GM12878 (cell line): ENCODE measurements around the gene SLC16A6. TPM values are rescaled to one million over a fixed set of nuclear protein-coding genes. Genes with fewer than 3 reads are reported as not detected.

Experiments used
- ATAC-seq: fragments of 200-7000 bp; cut with Tn5 transposase; 3 replicates; pipeline ENCODE4 v1.9.1; 2020; ENCODE audit warnings: mild to moderate bottlenecking, moderate library complexity
- BruUV-seq: library from RNA; stranded (reverse); fragments of 400-500 nt; replicated peaks from 2 replicates; lab custom pipeline; 2021; lab: Mats Ljungman, UMichigan
- CTCF ChIA-PET: fragments of 300-600 bp; sonication (Branson Sonifier 250); formaldehyde crosslinking; extraction: SDS; loops from one replicate; lab custom pipeline; 2021; ENCODE audit warnings: inconsistent platforms; lab: Yijun Ruan, JAX
- POLR2A ChIA-PET: fragments of 350-600 bp; formaldehyde crosslinking; extraction: SDS; loops from one replicate; lab custom pipeline; 2021; ENCODE audit warnings: inconsistent platforms; lab: Charles Lee
- RAD21 ChIA-PET: fragments of 300-600 bp; sonication (Branson Sonifier 250); formaldehyde crosslinking; loops from one replicate; lab custom pipeline; 2023; ENCODE audit warnings: antibody characterized with exemption; ENCODE audit not compliant: unreplicated experiment; lab: Charles Lee
- SMC1A ChIA-PET: fragments of 300-600 bp; sonication (Branson Sonifier 250); formaldehyde crosslinking; loops from one replicate; lab custom pipeline; 2023; ENCODE audit not compliant: unreplicated experiment, uncharacterized antibody; lab: Charles Lee
- DNase-seq: peaks from one replicate; pipeline ENCODE4 v3.0.0-alpha.2; 2011; ENCODE audit warnings: low read depth, low spot score
- FAIRE-seq: peaks from 3 replicates; lab custom pipeline; 2011; peaks lifted over from hg19 to GRCh38; lab: Jason Lieb, UNC
- H2AFZ ChIP-seq: 2 replicates; pipeline ENCODE4 v1.6.0; 2011; ENCODE audit warnings: low read depth, low read length, control low read depth; ENCODE audit not compliant: control insufficient read depth
- H3K27ac ChIP-seq: 2 replicates; pipeline ENCODE4 v1.5.1; 2011; ENCODE audit warnings: control low read depth; ENCODE audit not compliant: control insufficient read depth, insufficient read depth
- H3K27me3 ChIP-seq, 2 experiments: replicated peaks in 1 of 2; 2 replicates each; pipeline versions ENCODE4 v1.6.0 to v1.6.1; 2011; ENCODE audit warnings: low read length in 1 of 2; ENCODE audit not compliant: control insufficient read depth in 2 of 2, insufficient read depth in 2 of 2
- H3K36me3 ChIP-seq, 2 experiments: 2 replicates each; pipeline ENCODE4 v1.5.1; 2011; ENCODE audit warnings: low read length in 1 of 2; ENCODE audit not compliant: control insufficient read depth in 2 of 2, insufficient read depth in 2 of 2
- H3K4me1 ChIP-seq: 2 replicates; pipeline ENCODE4 v1.6.1; 2011; ENCODE audit warnings: mild to moderate bottlenecking, low read length, moderate library complexity, mixed read lengths; ENCODE audit not compliant: control insufficient read depth, insufficient read depth
- H3K4me2 ChIP-seq: 2 replicates; pipeline ENCODE4 v1.6.0; 2011; ENCODE audit warnings: control low read depth; ENCODE audit not compliant: control insufficient read depth, insufficient read depth
- H3K4me3 ChIP-seq: fragments of 200-600 bp; sonication (generic); 2 replicates; pipeline ENCODE4 v1.5.1; 2016
- H3K79me2 ChIP-seq: 2 replicates; pipeline ENCODE4 v1.6.0; 2011; ENCODE audit warnings: low read length; ENCODE audit not compliant: control insufficient read depth, insufficient read depth
- H3K9ac ChIP-seq: 2 replicates; pipeline ENCODE4 v1.8.0; 2011; ENCODE audit warnings: low read length, control low read depth, mixed read lengths; ENCODE audit not compliant: control insufficient read depth, insufficient read depth
- H3K9me3 ChIP-seq: replicated peaks from 3 replicates; pipeline ENCODE4 v1.5.1; 2011; ENCODE audit warnings: mild to moderate bottlenecking, low read length; ENCODE audit not compliant: control insufficient read depth, insufficient read depth
- H4K20me1 ChIP-seq: 2 replicates; pipeline ENCODE4 v1.6.0; 2011; ENCODE audit not compliant: control insufficient read depth, insufficient read depth
- CHD1 ChIP-seq: IDR thresholded peaks from 2 replicates; pipeline ENCODE4 v1.6.1; 2012; ENCODE audit warnings: low read depth, low read length, improper control_type of control experiment
- DPF2 ChIP-seq: fragments of 450-650 bp; IDR thresholded peaks from 2 replicates; pipeline ENCODE4 v1.6.1; 2017; ENCODE audit warnings: mild to moderate bottlenecking
- EED ChIP-seq: sonication (generic); IDR thresholded peaks from 2 replicates; pipeline ENCODE4 v1.6.1; 2016; ENCODE audit warnings: antibody characterized with exemption, low read depth
- HDAC2 ChIP-seq: fragments of 200-600 bp; sonication (generic); IDR thresholded peaks from 2 replicates; pipeline ENCODE4 v1.6.1; 2017
- HDGF ChIP-seq: fragments of 450-650 bp; IDR thresholded peaks from 2 replicates; pipeline ENCODE4 v1.6.1; 2016; ENCODE audit warnings: antibody characterized with exemption
- IKZF2 ChIP-seq, 2 experiments: fragments of 450-650 bp; IDR thresholded peaks; 2 replicates each; pipeline ENCODE4 v1.6.1; 2017; ENCODE audit warnings: mild to moderate bottlenecking in 2 of 2, moderate library complexity in 2 of 2
- MYC ChIP-seq: IDR thresholded peaks from 2 replicates; pipeline ENCODE4 v1.6.1; 2011; ENCODE audit warnings: mild to moderate bottlenecking, low read length, moderate library complexity, inconsistent platforms; ENCODE audit not compliant: insufficient read depth, insufficient replicate concordance, insufficient read length, severe bottlenecking
- NR2C1 ChIP-seq: fragments of 450-650 bp; IDR thresholded peaks from 2 replicates; pipeline ENCODE4 v1.6.1; 2017; ENCODE audit warnings: antibody characterized with exemption, mild to moderate bottlenecking, moderate library complexity
- ZBTB33 ChIP-seq: fragments of 450-650 bp; IDR thresholded peaks from 2 replicates; pipeline ENCODE4 v1.6.1; 2017; ENCODE audit warnings: mild to moderate bottlenecking
- ZNF217 ChIP-seq: fragments of 450-650 bp; IDR thresholded peaks from 2 replicates; pipeline ENCODE4 v1.6.1; 2017; ENCODE audit warnings: antibody characterized with exemption, mild to moderate bottlenecking
- ZNF274 ChIP-seq: IDR thresholded peaks from one replicate; pipeline ENCODE4 v1.8.0; 2011; ENCODE audit not compliant: insufficient read length, insufficient read depth
- WGBS: methylation state at CpG from one replicate; pipeline ENCODE4 v1.1.6; 2016; ENCODE audit warnings: low lambda C conversion rate; ENCODE audit not compliant: insufficient replicate concordance, insufficient coverage; ENCODE audit errors: missing lambda C conversion rate; 5-methylcytosine and 5-hydroxymethylcytosine counted together
- in situ Hi-C: fragments of 300-500 bp; cut with MboI; formaldehyde crosslinking; loops from 9 replicates; pipeline ENCODE4 v1.14.3; 2018; ENCODE audit warnings: mixed read lengths
- intact Hi-C: fragments of 100-400 bp; cut with micrococcal nuclease; formaldehyde crosslinking; loops from one replicate; pipeline ENCODE4 v1.14.2; 2022; ENCODE audit not compliant: unreplicated experiment
- polyA plus RNA-seq, 11 experiments: library from polyadenylated mRNA; depleted of rRNA in 4 of 11; unstranded in 6 of 11; stranded (reverse) in 5 of 11; fragments of >200 nt; fragmentation: Nextera tagmentation in 4 of 11; fragmentation: Illumina TruSeq in 1 of 11; extraction: Ambion mirVana in 4 of 11; extraction: Trizol in 1 of 11; gene quantifications; 1 replicate in 1 of 11; 2 replicates in 10 of 11; pipeline versions ENCODE4 v1.2.1 to v1.2.3, GENCODE V29; 2011 to 2016; ENCODE audit warnings: inconsistent platforms in 2 of 11, missing spikeins in 2 of 11, low read depth in 1 of 11
- total RNA-seq, 4 experiments: library from RNA; depleted of rRNA in 3 of 4; stranded (reverse); fragments of >200 nt in 3 of 4; fragmentation: Illumina TruSeq in 1 of 4; extraction: Trizol in 1 of 4; gene quantifications; 2 replicates each; pipeline versions ENCODE4 v1.2.1 to v1.2.3, GENCODE V29; 2013 to 2021

The SLC16A6 gene
- total and polyA plus RNA-seq, 10 of the 15 experiments (the other 5 are each of a cell fraction or from before 2014, with no cell fraction given) = 2.4 to 8.8 (median 6.0) TPM

DNA sequence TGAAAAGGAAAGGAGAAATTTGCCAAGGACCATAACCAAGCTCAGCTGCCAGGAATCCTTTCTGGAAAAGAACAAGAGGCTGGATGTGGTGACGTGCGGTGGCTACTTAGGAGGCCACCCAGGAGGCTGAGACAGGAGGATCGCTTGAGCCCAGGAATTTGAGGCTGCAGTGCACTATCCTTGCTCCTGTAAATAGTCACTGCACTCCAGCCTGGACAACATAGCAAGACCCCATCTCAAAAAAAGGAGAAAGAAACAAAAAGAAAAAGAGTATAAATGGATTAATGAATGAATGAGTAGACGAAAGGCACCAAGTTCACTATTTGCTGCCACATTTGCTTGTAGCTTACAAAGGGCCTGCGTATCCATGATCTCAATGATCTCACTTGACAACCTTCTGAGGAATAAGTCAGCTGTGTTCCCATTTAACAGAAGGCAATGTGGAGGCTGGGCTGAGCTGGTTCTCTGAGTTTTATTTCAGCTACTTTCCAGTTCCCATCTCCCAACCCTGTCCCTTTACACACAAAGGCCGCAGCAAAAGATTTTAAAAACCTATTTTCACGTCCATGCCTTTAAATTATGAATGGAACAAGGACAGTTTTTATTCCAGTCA is 30.1 kb upstream of the SLC16A6 start:
- no peak overlapping the region for H3K4me3 ChIP-seq
- no peak overlapping the region for H2AFZ ChIP-seq
- H3K79me2 ChIP-seq = no peaks in the 10 kb centered on the region
- RAD21 ChIA-PET = no interaction called here
- BruUV-seq = no TSS peak
- POLR2A ChIA-PET = no interaction called here
- intact Hi-C loops (no loop called here), in situ Hi-C loops (no loop called here)
- no peak overlapping the region for H3K4me2 ChIP-seq
- ATAC-seq (no peak), DNase-seq (no peak), FAIRE-seq (no peak)
- H3K9ac ChIP-seq = no peak overlapping the region
- SMC1A ChIA-PET = interaction anchor here (1.3 kb wide), 2 partner anchors 10 to 21 kb away, joined by 3 to 4 read pairs; no protein-coding TSS in a partner anchor
- no peaks in the 10 kb centered on the region for H3K36me3 ChIP-seq
- no peaks in the 10 kb centered on the region; the same call in 2 of the 3 replicates for H3K9me3 ChIP-seq
- no peaks in the 10 kb centered on the region for H4K20me1 ChIP-seq
- CTCF ChIA-PET = interaction anchor here (0.6 to 1.6 kb wide), 3 partner anchors 54 to 315 kb away, joined by 3 read pairs; no protein-coding TSS in a partner anchor
- no peaks in the 10 kb centered on the region for H3K27me3 ChIP-seq
- 98% methylated on average over 7 of the region's 7 CpGs for WGBS
- no peak for TF ChIP-seq MYC
- TF ChIP-seq NR2C1 = no peak
- no peak for TF ChIP-seq ZNF217
- no peak for TF ChIP-seq DPF2
- TF ChIP-seq ZBTB33 = no peak
- TF ChIP-seq EED = no peak
- TF ChIP-seq ZNF274 = no peak
- TF ChIP-seq CHD1 = no peak
- TF ChIP-seq HDAC2 = no peak
- no peak for TF ChIP-seq HDGF
- no peak for TF ChIP-seq IKZF2 (IDR thresholded peaks at IDR 0.05)
- H3K4me1 ChIP-seq = peaks cover 3% of the 10 kb centered on the region; the same call in 1 of the 2 replicates
- no peak overlapping the region for H3K27ac ChIP-seq
